Lower lobe of right lung (tissue), 2 donors: ENCODE measurements around the gene GRIK1. TPM values are rescaled to one million over a fixed set of nuclear protein-coding genes. Genes with fewer than 3 reads are reported as not detected.

Experiments used
- ATAC-seq, 2 donors: fragments of 200-7000 bp; cut with Tn5 transposase; one replicate each; pipeline ENCODE4 v1.9.1; 2020 to 2022; ENCODE audit warnings: mild to moderate bottlenecking in 2 of 2, moderate library complexity in 2 of 2
- DNase-seq: peaks from one replicate; pipeline ENCODE4 v3.0.0-alpha.2; 2020
- H3K27ac ChIP-seq: fragments of 200-600 bp; one replicate; pipeline ENCODE4 v1.8.0; 2022
- H3K27me3 ChIP-seq: fragments of 200-600 bp; one replicate; pipeline ENCODE4 v1.8.0; 2022; ENCODE audit warnings: low read depth
- H3K36me3 ChIP-seq: fragments of 200-600 bp; one replicate; pipeline ENCODE4 v1.8.0; 2022; ENCODE audit warnings: mild to moderate bottlenecking
- H3K4me1 ChIP-seq: fragments of 200-600 bp; one replicate; pipeline ENCODE4 v1.8.0; 2022
- H3K4me3 ChIP-seq: fragments of 200-600 bp; one replicate; pipeline ENCODE4 v1.8.0; 2022; ENCODE audit warnings: mild to moderate bottlenecking
- H3K9me3 ChIP-seq: fragments of 200-600 bp; one replicate; pipeline ENCODE4 v1.8.0; 2022
- intact Hi-C: fragments of 100-400 bp; cut with DNase I; formaldehyde crosslinking; loops from one replicate; pipeline ENCODE4 v1.11.0; 2022
- total RNA-seq: library from RNA; stranded (reverse); fragmentation: NEBNext Ultra II Directional; extraction: Animal tissue kit (Norgen Biotek cat#: 25700); gene quantifications from one replicate; pipeline ENCODE4 v1.2.1, GENCODE V29; 2021
- TF ChIP-seq, protein P1 (sequence below): fragments of 200-600 bp; IDR thresholded peaks from one replicate; pipeline ENCODE4 v1.8.0; 2022; ENCODE audit warnings: antibody characterized with exemption, mild to moderate bottlenecking
- donor health status: DM: no; HTN: yes; CAD: no; lungs with severe emphysema.

Gene GRIK1
- total RNA-seq, 1 donor from 2014 or later, result not detected

- H3K27me3 ChIP-seq, result no peaks in the 10 kb centered on the region
- TF ChIP-seq, protein P1, sequence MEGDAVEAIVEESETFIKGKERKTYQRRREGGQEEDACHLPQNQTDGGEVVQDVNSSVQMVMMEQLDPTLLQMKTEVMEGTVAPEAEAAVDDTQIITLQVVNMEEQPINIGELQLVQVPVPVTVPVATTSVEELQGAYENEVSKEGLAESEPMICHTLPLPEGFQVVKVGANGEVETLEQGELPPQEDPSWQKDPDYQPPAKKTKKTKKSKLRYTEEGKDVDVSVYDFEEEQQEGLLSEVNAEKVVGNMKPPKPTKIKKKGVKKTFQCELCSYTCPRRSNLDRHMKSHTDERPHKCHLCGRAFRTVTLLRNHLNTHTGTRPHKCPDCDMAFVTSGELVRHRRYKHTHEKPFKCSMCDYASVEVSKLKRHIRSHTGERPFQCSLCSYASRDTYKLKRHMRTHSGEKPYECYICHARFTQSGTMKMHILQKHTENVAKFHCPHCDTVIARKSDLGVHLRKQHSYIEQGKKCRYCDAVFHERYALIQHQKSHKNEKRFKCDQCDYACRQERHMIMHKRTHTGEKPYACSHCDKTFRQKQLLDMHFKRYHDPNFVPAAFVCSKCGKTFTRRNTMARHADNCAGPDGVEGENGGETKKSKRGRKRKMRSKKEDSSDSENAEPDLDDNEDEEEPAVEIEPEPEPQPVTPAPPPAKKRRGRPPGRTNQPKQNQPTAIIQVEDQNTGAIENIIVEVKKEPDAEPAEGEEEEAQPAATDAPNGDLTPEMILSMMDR, result no peak
- H3K27ac ChIP-seq, result no peak overlapping the region
- H3K9me3 ChIP-seq, result no peaks in the 10 kb centered on the region
- no peak for ATAC-seq
- no peaks in the 10 kb centered on the region for H3K4me1 ChIP-seq
- H3K4me3 ChIP-seq, result no peak overlapping the region
- intact Hi-C loops, result no loop called here
- DNase-seq, result no peak
- no peaks in the 10 kb centered on the region for H3K36me3 ChIP-seq
These were observed 354.3 kb downstream of the GRIK1 start for GRCh38 chr21:29585462-29585861.

DNA sequence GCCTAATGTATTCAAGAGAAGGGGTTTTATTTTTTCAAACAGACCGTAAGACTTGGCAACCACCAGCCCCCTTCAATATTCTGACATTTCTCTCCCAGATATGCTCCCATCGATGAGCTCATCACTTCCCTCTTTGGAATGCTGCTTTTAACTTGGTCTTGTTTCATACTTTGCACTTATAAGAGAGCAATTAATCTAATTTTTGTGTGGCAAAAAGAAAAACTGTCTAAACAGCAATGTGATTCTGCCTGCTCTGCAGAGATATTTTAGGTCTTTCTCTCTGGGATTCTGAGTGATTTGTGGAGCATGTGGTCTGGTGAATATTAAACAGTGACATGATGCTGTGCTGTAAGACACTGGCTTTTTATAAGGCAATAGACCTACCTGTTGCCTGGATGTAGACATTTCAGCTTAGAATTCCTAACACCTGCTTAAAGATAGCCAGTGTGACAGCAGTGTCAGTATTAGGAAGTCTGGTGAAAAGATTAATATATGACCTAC is 356.3 kb downstream of the GRIK1 start:
- no peak for DNase-seq
- H3K4me3 ChIP-seq, result no peak overlapping the region
- intact Hi-C loops, result no loop called here

GRCh38 chr21:29582855-29583254 is 356.9 kb downstream of the GRIK1 start:
- DNase-seq (no peak), ATAC-seq (no peak)
- Histone ChIP-seq H3K4me1 (no peaks in the 10 kb centered on the region), H3K27ac (no peak overlapping the region), H3K27me3 (no peaks in the 10 kb centered on the region), H3K9me3 (no peaks in the 10 kb centered on the region), H3K36me3 (no peaks in the 10 kb centered on the region), H3K4me3 (no peak overlapping the region)
- TF ChIP-seq, protein P1, result no peak
- intact Hi-C loops, result no loop called here

More for the DNA sequence above, 356.3 kb downstream of the GRIK1 start:
- TF ChIP-seq, protein P1, result no peak
- H3K27me3 ChIP-seq, result no peaks in the 10 kb centered on the region
- H3K4me1 ChIP-seq, result no peaks in the 10 kb centered on the region
- no peaks in the 10 kb centered on the region for H3K9me3 ChIP-seq
- no peaks in the 10 kb centered on the region for H3K36me3 ChIP-seq
- H3K27ac ChIP-seq, result no peak overlapping the region
- no peak for ATAC-seq

DNA sequence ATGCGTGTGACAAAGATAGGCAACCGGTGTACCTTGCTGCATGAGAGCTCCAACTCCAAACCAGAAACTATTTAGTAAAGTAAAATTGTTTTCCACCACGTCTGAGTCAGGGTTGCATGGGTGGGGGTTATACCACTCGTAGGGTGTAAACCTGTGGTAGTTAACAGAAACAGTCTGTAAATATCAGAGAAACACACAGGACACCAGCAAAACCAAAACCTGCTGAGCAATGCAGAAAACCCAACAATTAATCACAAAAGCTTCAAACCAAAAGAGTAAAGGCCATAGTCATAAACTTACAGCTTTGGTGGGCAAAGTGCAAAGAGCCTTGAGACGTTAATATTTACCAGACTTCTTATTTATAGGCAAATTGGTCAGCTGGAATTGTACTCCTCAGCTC is 358.4 kb downstream of the GRIK1 start:
- ATAC-seq (no peak), DNase-seq (no peak)
- no peaks in the 10 kb centered on the region for H3K4me1 ChIP-seq
- no peaks in the 10 kb centered on the region for H3K36me3 ChIP-seq
- TF ChIP-seq, protein P1, result no peak
- H3K27me3 ChIP-seq, result no peaks in the 10 kb centered on the region
- intact Hi-C loops, result no loop called here
- H3K4me3 ChIP-seq, result no peak overlapping the region
- no peak overlapping the region for H3K27ac ChIP-seq
- H3K9me3 ChIP-seq, result no peaks in the 10 kb centered on the region

DNA sequence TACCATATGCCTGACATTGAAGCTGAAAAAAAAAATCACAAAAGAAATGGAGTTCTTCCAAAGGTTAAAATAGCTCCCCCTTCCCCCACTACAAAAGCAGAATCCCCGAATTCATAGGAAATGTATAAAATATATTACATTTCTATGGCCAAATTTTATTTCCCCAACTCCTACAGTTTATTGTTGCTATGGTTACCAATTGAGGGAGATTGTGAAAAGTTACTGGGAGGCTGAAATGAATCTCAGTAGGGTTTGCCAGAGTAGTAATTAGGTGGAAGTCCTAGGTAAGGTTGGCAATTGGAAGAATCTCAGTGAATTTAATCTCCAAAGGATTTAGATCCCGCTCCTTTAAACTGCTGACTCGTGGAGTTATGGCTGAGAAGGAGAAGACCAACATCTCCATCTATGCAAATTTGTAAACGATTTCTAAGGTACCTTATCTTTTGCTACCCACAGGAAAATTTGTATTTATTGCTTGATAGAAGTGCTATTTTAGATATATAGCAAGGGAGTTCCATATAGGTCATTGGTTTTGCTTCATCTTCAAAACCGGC is 359.0 kb downstream of the GRIK1 start:
- H3K27ac ChIP-seq, result no peak overlapping the region
- H3K27me3 ChIP-seq, result no peaks in the 10 kb centered on the region
- no peaks in the 10 kb centered on the region for H3K4me1 ChIP-seq
- intact Hi-C loops, result no loop called here
- DNase-seq, result no peak
- no peak for ATAC-seq
- H3K36me3 ChIP-seq, result no peaks in the 10 kb centered on the region
- TF ChIP-seq, protein P1, result no peak
- H3K4me3 ChIP-seq, result no peak overlapping the region
- H3K9me3 ChIP-seq, result no peaks in the 10 kb centered on the region
